HEK293 (cell line): ENCODE results near the gene TRAF3.
A peak's percentile ranks its signal among the peaks of the same experiment; 100 is the strongest.
"Not testable (repeated sequence)": the region's sequence is repeated elsewhere in the genome, so short reads cannot be mapped to it uniquely, and the experiment has no call there.

Experiments
- CTCF ChIA-PET: fragments of 350-600 bp; formaldehyde crosslinking; extraction: SDS; loops from one replicate; lab custom pipeline; 2021; ENCODE audit warnings: antibody characterized with exemption; lab: Yijun Ruan, JAX
- POLR2A ChIA-PET: fragments of 300-600 bp; formaldehyde crosslinking; extraction: SDS; loops from one replicate; lab custom pipeline; 2020; ENCODE audit warnings: antibody characterized with exemption, inconsistent platforms; lab: Yijun Ruan, JAX
- H3K27ac ChIP-seq: fragments of 200-500 bp; sonication (Bioruptor generic); 2 replicates; pipeline ENCODE4 v1.5.1; 2014; ENCODE audit warnings: low read depth, low read length, control low read depth, inconsistent platforms; ENCODE audit errors: extremely low read depth
- H3K36me3 ChIP-seq, 2 experiments: fragments of 200-500 bp in 1 of 2; sonication (Bioruptor generic) in 1 of 2; 1 replicate in 1 of 2; 2 replicates in 1 of 2; pipeline ENCODE4 v1.5.1; 2014 to 2017; ENCODE audit warnings: inconsistent platforms in 2 of 2, low read length in 2 of 2; ENCODE audit not compliant: control insufficient read depth in 2 of 2, insufficient read depth in 1 of 2
- H3K4me1 ChIP-seq: fragments of 200-500 bp; sonication (Bioruptor generic); 2 replicates; pipeline ENCODE4 v1.5.1; 2014; ENCODE audit warnings: mild to moderate bottlenecking, low read length, inconsistent platforms; ENCODE audit not compliant: control insufficient read depth, insufficient read depth
- H3K4me3 ChIP-seq: 2 replicates; pipeline ENCODE4 v1.5.1; 2011; ENCODE audit warnings: low read depth, mild to moderate bottlenecking, control low read depth, low read length, moderate library complexity
- H3K9me3 ChIP-seq: fragments of 200-500 bp; sonication (Bioruptor generic); 2 replicates; pipeline ENCODE4 v1.5.1; 2014; ENCODE audit warnings: low read depth, low read length, inconsistent platforms; ENCODE audit not compliant: control insufficient read depth, insufficient read depth
- BCL11B ChIP-seq: fragments of 450-650 bp; formaldehyde crosslinking; IDR thresholded peaks from 2 replicates; pipeline ENCODE4 v1.5.1; 2016; ENCODE audit warnings: low read depth, missing biosample characterization, missing genetic modification characterization
- PRDM2 ChIP-seq: fragments of 450-650 bp; formaldehyde crosslinking; IDR thresholded peaks from 2 replicates; pipeline ENCODE4 v1.5.1; 2016; ENCODE audit warnings: missing biosample characterization, missing genetic modification characterization, borderline replicate concordance
- PRDM6 ChIP-seq: fragments of 450-650 bp; formaldehyde crosslinking; IDR thresholded peaks from 2 replicates; pipeline ENCODE4 v1.5.1; 2017; ENCODE audit warnings: missing biosample characterization, missing genetic modification characterization
- WT1 ChIP-seq: fragments of 450-650 bp; formaldehyde crosslinking; IDR thresholded peaks from 2 replicates; pipeline ENCODE4 v1.5.1; 2016; ENCODE audit warnings: missing biosample characterization, missing genetic modification characterization
- ZBTB7A ChIP-seq: fragments of 450-650 bp; formaldehyde crosslinking; IDR thresholded peaks from 2 replicates; pipeline ENCODE4 v1.5.1; 2016; ENCODE audit warnings: low read depth, missing biosample characterization, missing genetic modification characterization
- ZNF10 ChIP-seq: fragments of 450-650 bp; formaldehyde crosslinking; IDR thresholded peaks from 2 replicates; pipeline ENCODE4 v1.5.1; 2017; ENCODE audit warnings: missing biosample characterization, missing genetic modification characterization
- ZNF184 ChIP-seq: fragments of 450-650 bp; IDR thresholded peaks from 2 replicates; pipeline ENCODE4 v1.5.1; 2018; ENCODE audit warnings: missing biosample characterization, mild to moderate bottlenecking, missing genetic modification characterization
- ZNF19 ChIP-seq: fragments of 450-650 bp; formaldehyde crosslinking; IDR thresholded peaks from 2 replicates; pipeline ENCODE4; 2016; ENCODE audit warnings: missing biosample characterization, missing genetic modification characterization, low read depth
- ZNF596 ChIP-seq: fragments of 450-650 bp; IDR thresholded peaks from 2 replicates; pipeline ENCODE4 v1.5.0; 2018; ENCODE audit warnings: missing biosample characterization, mild to moderate bottlenecking, missing genetic modification characterization, moderate library complexity

TRAF3 gene

GRCh38 chr14:102819747-102820330 lies 42.6 kb downstream of the TRAF3 start (continued):
- no peak for TF ChIP-seq PRDM2 (tag by site-specific recombination)

- Histone ChIP-seq H3K4me3 (no peak overlapping the region), H3K27ac (no peak overlapping the region), H3K4me1 (peaks cover 12% of the 10 kb centered on the region; the same call in 1 of the 2 replicates), H3K9me3 (no peaks in the 10 kb centered on the region), H3K36me3 (no peaks in the 10 kb centered on the region)
- TF ChIP-seq PRDM6 (tag by site-specific recombination) = peak; percentile 76
- no peak for TF ChIP-seq ZNF10 (tag by site-specific recombination)
- POLR2A ChIA-PET = no interaction called here
- CTCF ChIA-PET = interaction anchor here (0.6 kb wide), 1 partner anchor 13 kb away, joined by 4 read pairs; no protein-coding TSS in a partner anchor
These were observed 44.0 kb downstream of the TRAF3 start for GRCh38 chr14:102821252-102821651.

- ChIA-PET CTCF (interaction anchor here (0.6 to 1.2 kb wide), 2 partner anchors 14 to 150 kb away, joined by 3 to 4 read pairs; no protein-coding TSS in a partner anchor), POLR2A (no interaction called here)
- H3K36me3 ChIP-seq = no peaks in the 10 kb centered on the region
- no peak for TF ChIP-seq BCL11B (tag by site-specific recombination)
- no peak for TF ChIP-seq ZNF596
- no peak for TF ChIP-seq ZNF184 (tag by site-specific recombination)
- no peak for TF ChIP-seq ZNF19
- no peak for TF ChIP-seq WT1 (tag by site-specific recombination)
- no peak for TF ChIP-seq ZBTB7A (tag by site-specific recombination)
- peaks cover 12% of the 10 kb centered on the region; the same call in 1 of the 2 replicates for H3K4me1 ChIP-seq
- H3K9me3 ChIP-seq = no peaks in the 10 kb centered on the region
- H3K27ac ChIP-seq = no peak overlapping the region
- no peak overlapping the region for H3K4me3 ChIP-seq
These were observed 45.1 kb downstream of the TRAF3 start for GRCh38 chr14:102822311-102822863.

GRCh38 chr14:102822887-102823286 lies 45.6 kb downstream of the TRAF3 start:
- H3K9me3 ChIP-seq, H3K27ac ChIP-seq, H3K4me1 ChIP-seq, H3K36me3 ChIP-seq, POLR2A ChIA-PET, H3K4me3 ChIP-seq: not testable (repeated sequence)
- CTCF ChIA-PET = interaction anchor here (1.2 kb wide), 1 partner anchor 14 kb away, joined by 3 read pairs; no protein-coding TSS in a partner anchor
